ENCODE measurements around the gene STK10.

DNA sequence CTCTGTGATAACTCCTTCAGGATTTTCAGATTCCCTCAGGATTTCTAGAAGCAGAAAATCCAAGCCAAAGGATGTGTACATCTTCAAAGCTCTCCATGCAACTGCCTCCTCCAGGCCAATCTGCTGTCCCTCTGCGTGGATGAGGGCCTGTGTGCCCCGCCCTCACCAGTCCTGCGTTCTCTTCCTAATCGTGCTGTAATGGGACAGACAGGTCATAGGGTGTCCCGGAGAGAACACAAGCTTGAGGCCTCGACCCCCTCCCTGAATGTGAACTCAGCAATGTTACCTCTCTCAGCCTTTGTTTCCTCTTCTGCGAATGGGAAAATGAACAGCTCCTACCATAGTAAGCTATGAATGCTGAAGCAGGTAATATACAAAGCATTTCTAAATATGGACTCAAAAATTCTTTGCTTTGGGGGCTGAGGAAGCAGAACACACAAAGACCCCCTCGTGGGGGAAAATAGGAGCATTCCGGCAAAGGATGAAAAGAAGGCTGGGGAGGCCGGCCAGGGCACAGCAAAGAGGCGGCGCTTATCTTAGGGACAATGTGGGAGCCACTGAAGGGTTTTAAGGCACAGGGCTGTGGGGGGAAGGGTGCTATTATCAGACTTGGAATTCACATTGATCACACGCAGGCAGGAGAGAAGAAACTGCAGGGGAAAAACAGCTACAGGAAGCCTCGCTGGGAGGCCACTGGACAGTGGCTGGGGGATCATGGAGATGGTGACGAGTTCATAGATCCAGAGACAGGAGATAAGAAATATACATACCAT is 124.4 kb downstream of the STK10 start:
- TF ChIP-seq CREB1 (CRISPR knock-in tag; IDR thresholded peaks at IDR 0.05; ENCODE audit: low read depth) (no peak), CTCF (conservative IDR thresholded peaks at IDR 0.05; ENCODE audit: low read depth in 2 of 2) (no peak), NANOG (IDR thresholded peaks at IDR 0.05; ENCODE audit: borderline replicate concordance) (no peak), POLR2AphosphoS5 (IDR thresholded peaks at IDR 0.05; ENCODE audit: low read depth) (no peak), EZH2phosphoT487 (IDR thresholded peaks at IDR 0.05; ENCODE audit: unreplicated experiment) (no peak), EZH2 (IDR thresholded peaks at IDR 0.05; ENCODE audit: low read depth, unreplicated experiment) (no peak)
